Stimulated activated naive B cell treated with anti-CD40 and anti-IgM and Interleukin-4, amounts not matched to agents 10 μg/mL and 1 μg/mL and 100 μg/mL, for 72 hours (primary cell): Measurements from ENCODE around the gene RNU2-1.
"Not testable (repeated sequence)": the region's sequence is repeated elsewhere in the genome, so short reads cannot be mapped to it uniquely, and the experiment has no call there.

Source experiments
- ATAC-seq, 2 donors: fragments of 150-1000 bp; cut with Tn5 transposase; replicated peaks; 2 replicates each; pipeline ENCODE4 v1.10.0; 2021; ENCODE audit warnings: moderate library complexity in 1 of 2
- DNase-seq: peaks from one replicate; pipeline ENCODE4 v3.0.0; 2021
- H3K27ac Mint-ChIP-seq: one replicate; pipeline ENCODE4 v1.8.0; 2022; ENCODE audit warnings: mild to moderate bottlenecking, mixed read lengths
- H3K27me3 Mint-ChIP-seq, 2 donors: one replicate each; pipeline ENCODE4 v1.8.0; 2022; ENCODE audit warnings: mixed read lengths in 2 of 2
- H3K36me3 Mint-ChIP-seq, 2 donors: one replicate each; pipeline ENCODE4 v1.8.0; 2022; ENCODE audit warnings: mixed read lengths in 2 of 2, mild to moderate bottlenecking in 1 of 2
- H3K4me1 Mint-ChIP-seq, 2 donors: one replicate each; pipeline ENCODE4 v1.8.0; 2022; ENCODE audit warnings: mixed read lengths in 2 of 2, mild to moderate bottlenecking in 1 of 2
- H3K4me3 Mint-ChIP-seq, 2 donors: one replicate each; pipeline ENCODE4 v1.8.0; 2022; ENCODE audit warnings: mild to moderate bottlenecking in 2 of 2, mixed read lengths in 2 of 2, moderate library complexity in 1 of 2
- H3K9me3 Mint-ChIP-seq, 2 donors: one replicate each; pipeline ENCODE4 v1.8.0; 2022; ENCODE audit warnings: mixed read lengths in 2 of 2, mild to moderate bottlenecking in 1 of 2

RNU2-1 gene

DNA sequence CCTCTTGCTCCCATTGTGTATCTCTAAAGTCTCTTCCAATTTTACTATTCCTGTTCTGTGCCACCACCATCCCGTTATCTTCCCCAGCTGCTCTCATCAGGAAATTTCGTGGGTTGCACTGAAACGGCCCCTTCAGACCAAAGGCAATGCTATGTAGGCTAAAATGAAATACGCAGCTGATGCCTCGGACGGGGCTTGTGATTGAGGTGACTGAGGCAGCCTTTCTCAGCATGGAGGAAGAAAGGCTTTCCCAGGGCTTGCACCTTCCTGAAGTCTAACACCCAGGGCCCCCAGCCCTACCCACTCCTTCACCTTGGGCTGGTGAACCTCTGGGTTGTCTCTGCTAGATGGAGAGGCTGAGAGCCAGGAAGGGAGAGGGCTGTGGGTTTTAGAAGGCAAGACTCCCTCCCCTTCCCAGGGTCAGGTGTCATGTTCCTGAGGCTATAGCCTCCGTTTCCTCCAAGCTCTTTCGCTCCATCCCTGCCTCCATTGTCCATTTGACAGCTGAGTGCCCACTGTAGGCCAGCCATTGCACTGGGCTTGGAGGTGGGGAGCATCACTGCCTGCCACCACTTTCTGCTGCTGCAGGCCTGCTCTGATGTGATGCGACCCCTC is 13.2 kb downstream of the RNU2-1 start:
- ATAC-seq: no peak
- H3K4me3 Mint-ChIP-seq: no peak overlapping the region
- H3K36me3 Mint-ChIP-seq: peaks cover 40 to 44% of the 10 kb centered on the region in 2 donors
- H3K27me3 Mint-ChIP-seq: no peaks in the 10 kb centered on the region
- H3K9me3 Mint-ChIP-seq: no peaks in the 10 kb centered on the region
- no peak overlapping the region for H3K27ac Mint-ChIP-seq
- peaks cover 18 to 26% of the 10 kb centered on the region in 2 donors for H3K4me1 Mint-ChIP-seq
- DNase-seq: no peak

DNA sequence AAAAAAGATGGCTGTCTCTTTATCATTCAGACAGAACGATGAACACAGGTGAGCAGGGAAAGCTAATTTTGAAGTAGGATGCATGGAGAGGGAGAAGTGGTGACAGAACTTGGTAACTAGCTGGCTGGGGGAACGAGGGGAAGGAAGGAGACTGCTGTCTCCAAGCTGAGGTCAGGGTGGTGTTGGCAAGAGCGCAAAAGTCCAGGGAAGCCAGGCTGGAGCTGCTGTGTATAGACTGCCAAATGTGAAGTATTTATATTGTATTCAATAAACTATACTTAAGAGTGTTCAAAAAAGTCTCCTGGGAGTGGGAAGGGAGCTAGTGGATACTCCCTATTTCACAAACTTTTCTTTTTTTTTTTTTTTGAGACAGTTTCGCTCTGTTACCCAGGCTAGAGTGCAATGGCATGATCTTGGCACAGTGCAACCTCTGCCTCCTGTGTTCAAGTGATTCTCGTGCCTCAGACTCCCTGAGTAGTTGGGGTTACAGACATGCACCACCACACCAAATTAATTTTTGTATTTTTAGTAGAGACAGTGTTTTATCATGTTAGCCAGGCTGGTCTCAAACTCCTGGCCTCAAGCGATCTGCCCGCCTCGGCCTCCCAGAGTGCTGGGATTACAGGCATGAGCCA is 13.9 kb downstream of the RNU2-1 start:
- no peaks in the 10 kb centered on the region for H3K9me3 Mint-ChIP-seq
- DNase-seq: no peak
- ATAC-seq: no peak
- H3K36me3 Mint-ChIP-seq: peaks cover 40 to 47% of the 10 kb centered on the region in 2 donors
- no peaks in the 10 kb centered on the region for H3K27me3 Mint-ChIP-seq
- H3K4me3 Mint-ChIP-seq: no peak overlapping the region
- H3K4me1 Mint-ChIP-seq: peaks cover 18 to 27% of the 10 kb centered on the region in 2 donors
- no peak overlapping the region for H3K27ac Mint-ChIP-seq

DNA sequence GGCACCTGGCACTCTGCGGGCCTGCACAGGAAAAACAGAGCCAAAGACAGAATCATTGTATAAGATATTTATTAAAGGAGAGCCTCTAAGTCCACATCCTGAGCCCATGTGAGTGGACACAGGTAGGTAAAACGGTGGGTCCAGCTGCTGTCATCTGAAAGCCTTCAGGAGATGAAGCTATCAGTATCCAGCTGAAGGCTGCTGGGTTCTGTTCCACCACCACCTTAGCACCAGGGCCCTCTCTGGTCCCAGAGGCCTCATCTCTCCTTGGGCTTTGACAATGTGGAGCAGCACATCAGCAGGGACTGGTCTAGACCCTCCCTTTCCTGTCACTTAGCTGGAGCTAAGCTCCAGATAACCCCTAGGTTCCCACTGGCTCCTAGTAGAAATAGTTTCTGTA is 14.8 kb downstream of the RNU2-1 start:
- no peaks in the 10 kb centered on the region for H3K9me3 Mint-ChIP-seq
- H3K27ac Mint-ChIP-seq: no peak overlapping the region
- H3K4me1 Mint-ChIP-seq: peaks cover 16 to 27% of the 10 kb centered on the region in 2 donors
- H3K27me3 Mint-ChIP-seq: no peaks in the 10 kb centered on the region
- DNase-seq (no peak), ATAC-seq (no peak)
- peaks cover 37 to 44% of the 10 kb centered on the region in 2 donors for H3K36me3 Mint-ChIP-seq
- H3K4me3 Mint-ChIP-seq: no peak overlapping the region

DNA sequence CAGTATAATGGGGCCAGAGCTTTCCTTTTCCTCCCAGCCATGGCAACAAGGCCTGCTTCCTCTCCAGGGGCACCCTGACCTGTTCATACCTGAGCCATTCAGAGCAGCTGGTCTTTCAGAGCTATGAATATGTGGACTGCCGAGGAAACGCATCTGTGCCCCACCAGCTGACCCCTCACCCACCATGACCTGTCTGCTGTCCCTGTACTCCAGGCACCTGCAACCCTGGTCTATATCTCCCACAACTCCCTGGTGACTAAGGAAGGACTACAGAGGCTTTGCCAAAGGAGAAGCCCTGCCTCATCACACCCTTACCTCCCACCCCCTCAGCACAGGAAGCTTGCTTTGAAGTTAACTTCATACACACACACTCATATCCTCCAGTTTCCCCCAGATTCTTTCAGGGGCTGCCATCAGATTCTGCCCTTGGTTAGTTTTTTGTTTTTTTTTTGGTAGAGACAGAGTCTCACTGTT is 16.1 kb downstream of the RNU2-1 start:
- Mint-ChIP-seq H3K4me3 (no peak overlapping the region), H3K27me3 (no peaks in the 10 kb centered on the region), H3K36me3 (peaks cover 34 to 39% of the 10 kb centered on the region in 2 donors), H3K4me1 (peaks cover 27 to 41% of the 10 kb centered on the region in 2 donors), H3K9me3 (no peaks in the 10 kb centered on the region), H3K27ac (peak overlapping the region; percentile 38)
- no peak for DNase-seq
- no peak for ATAC-seq

DNA sequence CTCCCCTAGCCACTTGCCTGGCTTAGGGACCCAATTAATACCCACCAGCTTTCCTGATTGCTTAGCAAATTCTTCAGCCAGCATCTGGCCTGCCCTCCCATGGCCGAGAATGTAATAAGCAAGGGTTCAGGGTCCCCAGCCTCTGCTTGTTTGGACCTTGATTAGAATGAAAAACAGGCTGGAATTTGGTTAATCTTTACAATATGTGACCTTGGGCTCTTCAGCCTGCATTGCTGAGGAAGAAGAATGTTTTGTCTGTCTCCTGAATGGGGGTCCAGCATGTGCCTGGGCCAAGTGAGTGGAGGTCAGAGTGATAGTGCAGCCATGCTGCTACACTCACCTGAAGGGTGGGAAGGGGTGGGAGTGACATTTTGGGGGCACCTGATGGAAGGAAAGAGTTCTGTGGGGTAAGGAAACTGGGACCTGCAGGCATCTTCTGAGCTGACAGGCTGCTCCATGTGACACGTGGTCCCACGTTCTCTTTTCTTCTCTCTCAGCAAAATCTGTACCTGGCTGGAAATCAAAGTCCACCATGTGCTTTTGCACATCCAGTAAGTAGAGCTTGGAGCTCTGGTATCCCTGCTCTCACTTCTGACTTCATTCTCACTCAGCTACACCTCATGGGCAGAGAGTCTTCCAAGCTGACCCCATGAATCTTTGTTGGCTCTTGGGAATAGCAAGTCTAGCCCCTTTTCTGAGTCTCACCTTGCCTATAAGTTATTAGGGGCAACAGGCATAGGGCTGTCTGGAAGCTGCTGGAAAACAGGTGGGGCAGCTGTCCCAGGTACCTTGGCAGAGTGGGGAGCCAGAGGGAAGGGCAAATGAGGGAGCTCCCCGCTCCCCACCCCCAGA is 16.8 kb downstream of the RNU2-1 start:
- H3K4me3 Mint-ChIP-seq: no peak overlapping the region
- no peak overlapping the region for H3K27ac Mint-ChIP-seq

DNA sequence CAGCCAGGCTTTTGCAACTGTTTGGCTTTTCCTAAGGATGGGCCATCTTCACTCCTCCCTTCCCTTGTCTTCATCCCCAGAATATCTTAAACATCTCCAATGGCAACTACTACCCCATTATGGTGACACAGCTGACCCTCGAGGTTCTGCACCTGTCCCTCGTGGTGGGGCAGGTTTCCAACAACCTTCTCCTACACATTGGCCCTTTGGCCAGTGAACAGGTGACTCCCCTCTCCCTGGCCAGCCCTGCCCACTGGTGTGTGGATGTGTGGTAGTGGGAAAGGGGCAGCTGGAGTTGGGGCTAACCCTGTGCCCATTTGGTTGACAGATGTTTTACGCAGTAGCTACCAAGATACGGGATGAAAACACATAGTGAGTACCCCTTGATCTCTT is 17.4 kb downstream of the RNU2-1 start:
- DNase-seq (no peak), ATAC-seq (no peak)
- peaks cover 31 to 39% of the 10 kb centered on the region in 2 donors for H3K36me3 Mint-ChIP-seq
- no peaks in the 10 kb centered on the region for H3K9me3 Mint-ChIP-seq
- H3K27me3 Mint-ChIP-seq: no peaks in the 10 kb centered on the region
- peak overlapping the region; percentile 37 for H3K27ac Mint-ChIP-seq
- peaks cover 32 to 45% of the 10 kb centered on the region in 2 donors for H3K4me1 Mint-ChIP-seq
- no peak overlapping the region for H3K4me3 Mint-ChIP-seq

More for the DNA sequence above, 16.8 kb downstream of the RNU2-1 start:
- Mint-ChIP-seq H3K27me3 (no peaks in the 10 kb centered on the region), H3K4me1 (peaks cover 33 to 47% of the 10 kb centered on the region in 2 donors), H3K36me3 (peaks cover 34 to 39% of the 10 kb centered on the region in 2 donors), H3K9me3 (no peaks in the 10 kb centered on the region)
- no peak for DNase-seq
- ATAC-seq: no peak

DNA sequence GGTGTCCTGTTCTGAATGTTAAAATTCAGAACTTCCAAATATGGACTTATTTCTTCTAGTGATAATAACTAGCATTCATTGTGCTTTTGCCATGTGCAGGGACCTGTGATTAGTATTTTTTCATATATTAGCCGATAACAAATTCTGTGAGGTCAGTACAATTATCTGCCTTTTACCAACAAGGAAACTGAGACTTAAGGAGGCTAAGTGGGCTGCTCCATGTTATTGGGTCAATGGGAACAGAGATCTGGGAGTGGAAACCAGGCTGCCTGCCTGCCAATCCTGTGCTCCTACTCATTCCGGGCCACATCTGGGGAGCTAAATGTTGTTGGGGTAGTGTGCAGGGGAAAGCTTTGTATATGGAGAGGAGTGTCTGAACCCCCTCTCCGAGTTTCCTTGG is 18.4 kb downstream of the RNU2-1 start:
- ATAC-seq: no peak
- Mint-ChIP-seq H3K4me3 (no peak overlapping the region), H3K9me3 (no peaks in the 10 kb centered on the region), H3K27ac (no peak overlapping the region), H3K4me1 (peaks cover 34 to 45% of the 10 kb centered on the region in 2 donors), H3K36me3 (peaks cover 29 to 39% of the 10 kb centered on the region in 2 donors), H3K27me3 (no peaks in the 10 kb centered on the region)
- no peak for DNase-seq

DNA sequence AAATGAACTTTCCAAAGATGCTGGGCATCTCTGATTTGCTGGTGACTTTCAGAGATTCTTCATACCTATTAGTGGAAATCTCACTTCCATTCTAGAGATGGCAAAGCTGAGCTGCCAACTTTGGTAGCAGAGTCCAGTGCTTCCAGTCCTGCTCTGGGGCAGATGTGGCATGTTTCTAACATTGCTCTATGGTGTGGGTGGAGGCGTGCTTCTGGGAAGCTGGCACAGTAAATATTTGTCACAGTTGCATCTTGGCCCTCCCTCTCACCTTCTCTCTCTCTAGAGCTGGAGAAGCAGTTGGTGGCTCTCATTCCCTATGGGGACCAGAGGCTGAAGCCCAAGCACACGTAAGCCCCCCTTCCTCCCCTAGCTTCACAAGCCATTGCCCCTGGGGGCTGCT is 20.2 kb downstream of the RNU2-1 start:
- Mint-ChIP-seq H3K4me3 (peak overlapping the region; percentile 97 to 98), H3K27me3 (no peaks in the 10 kb centered on the region), H3K36me3 (peaks cover 27 to 32% of the 10 kb centered on the region in 2 donors), H3K27ac (no peak overlapping the region), H3K4me1 (peaks cover 35 to 36% of the 10 kb centered on the region in 2 donors), H3K9me3 (no peaks in the 10 kb centered on the region)
- ATAC-seq (no peak), DNase-seq (no peak)

DNA sequence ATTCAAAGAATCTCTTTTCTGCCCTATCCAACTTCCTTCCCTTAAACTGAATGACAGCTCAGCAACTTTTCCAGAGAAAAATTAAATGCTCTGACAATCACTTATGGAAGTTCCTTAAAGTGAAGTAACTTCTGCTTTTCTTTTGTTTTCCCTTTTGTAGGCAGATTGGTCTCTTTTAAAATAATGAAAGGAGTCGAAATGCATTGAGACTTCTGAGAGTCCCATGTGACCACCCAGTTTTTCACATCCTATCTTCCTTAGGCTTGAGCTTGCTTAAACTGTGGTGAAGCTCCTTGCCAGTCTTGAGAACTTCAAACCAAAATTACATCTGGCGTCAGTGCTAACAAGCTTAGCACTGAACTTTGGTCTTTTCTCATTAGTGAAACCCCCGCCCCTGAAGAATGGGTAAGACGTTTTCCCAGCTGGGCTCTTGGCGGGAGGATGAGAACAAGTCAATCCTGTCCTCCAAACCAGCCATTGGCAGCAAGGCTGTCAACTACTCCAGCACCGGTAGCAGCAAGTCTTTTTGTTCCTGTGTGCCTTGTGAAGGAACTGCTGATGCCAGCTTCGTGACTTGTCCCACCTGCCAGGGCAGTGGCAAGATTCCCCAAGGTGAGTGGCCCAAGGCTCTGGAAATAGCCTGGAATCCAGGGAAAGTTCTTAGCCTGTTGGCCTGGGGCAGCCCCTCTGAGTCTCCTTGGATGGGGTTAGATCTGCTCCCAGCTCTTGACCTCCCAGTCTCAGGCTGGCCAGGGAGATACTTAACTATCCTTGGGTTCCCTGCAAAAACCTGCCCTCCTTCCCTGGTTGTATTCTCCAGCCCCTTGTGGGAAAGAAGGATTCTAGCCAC is 20.9 kb downstream of the RNU2-1 start:
- peak overlapping the region; percentile 94 for H3K27ac Mint-ChIP-seq
- no peak for DNase-seq
- peak; percentile 27 to 31 for ATAC-seq
- H3K27me3 Mint-ChIP-seq: no peaks in the 10 kb centered on the region
- no peaks in the 10 kb centered on the region for H3K9me3 Mint-ChIP-seq
- H3K4me1 Mint-ChIP-seq: peaks cover 32 to 36% of the 10 kb centered on the region in 2 donors
- peak overlapping the region; percentile 97 to 98 for H3K4me3 Mint-ChIP-seq
- peaks cover 21 to 34% of the 10 kb centered on the region in 2 donors for H3K36me3 Mint-ChIP-seq

DNA sequence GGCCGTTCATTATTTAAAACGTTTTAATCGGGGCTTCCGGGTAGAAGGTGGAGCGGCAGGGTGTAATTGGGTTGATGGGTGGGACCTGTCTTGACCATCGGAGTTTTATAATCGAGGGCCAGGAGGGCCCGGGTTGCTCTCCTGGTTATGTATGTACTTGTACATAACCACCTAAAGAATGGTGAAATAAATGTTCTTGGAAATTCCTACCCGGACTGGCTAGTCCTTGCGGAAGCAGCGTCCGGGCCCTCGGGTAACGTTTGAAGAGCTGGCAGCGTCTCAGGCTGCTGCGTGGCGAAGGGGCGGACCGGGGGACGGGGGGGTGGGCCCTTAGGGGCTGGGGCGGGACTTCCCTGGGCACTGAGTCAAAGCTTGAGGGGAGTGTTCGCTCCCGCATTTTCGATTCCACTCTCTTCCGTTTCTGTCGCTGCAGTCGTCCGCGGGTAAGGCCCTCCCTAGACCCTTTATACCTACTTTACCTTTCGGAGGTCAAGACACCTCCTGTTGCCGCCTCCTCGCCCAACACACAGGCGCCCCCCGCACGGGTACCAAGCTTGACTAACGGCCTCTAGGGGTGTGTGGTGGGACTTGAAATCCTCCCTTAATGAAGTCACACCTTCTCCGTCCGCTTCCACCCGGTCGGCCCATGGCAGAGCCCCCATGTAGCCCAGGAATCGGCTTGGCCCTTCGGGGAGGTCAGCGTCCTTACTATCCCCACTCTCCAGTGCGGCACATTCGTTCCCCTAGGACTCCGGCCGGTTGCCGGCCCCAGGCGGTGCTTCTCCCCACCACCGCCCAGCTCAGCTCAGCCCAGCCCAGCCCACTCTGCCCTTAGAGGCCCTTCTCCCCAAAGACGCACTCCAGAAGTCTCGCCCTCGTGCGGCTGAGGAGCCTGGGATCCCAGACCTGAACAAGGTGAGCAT is 22.0 kb downstream of the RNU2-1 start, which contains the start of gene TMEM106A:
Gene TMEM106A, plus strand, starts transcription at position 396 of the 923 bp plus-strand sequence. CDS start 1,167 bp downstream, outside the sequence.
- peak within 1 kb of the TSS; percentile 94 for H3K27ac Mint-ChIP-seq
- peak; percentile 63 for DNase-seq
- peak; percentile 89 to 91 for ATAC-seq
- H3K4me1 Mint-ChIP-seq: peaks cover 29 to 36% of the 10 kb centered on the region in 2 donors
- H3K36me3 Mint-ChIP-seq: peaks cover 14 to 31% of the 10 kb centered on the region in 2 donors
- H3K4me3 Mint-ChIP-seq: peak within 1 kb of the TSS; percentile 97 to 98
- no peaks in the 10 kb centered on the region for H3K9me3 Mint-ChIP-seq
- no peaks in the 10 kb centered on the region for H3K27me3 Mint-ChIP-seq

DNA sequence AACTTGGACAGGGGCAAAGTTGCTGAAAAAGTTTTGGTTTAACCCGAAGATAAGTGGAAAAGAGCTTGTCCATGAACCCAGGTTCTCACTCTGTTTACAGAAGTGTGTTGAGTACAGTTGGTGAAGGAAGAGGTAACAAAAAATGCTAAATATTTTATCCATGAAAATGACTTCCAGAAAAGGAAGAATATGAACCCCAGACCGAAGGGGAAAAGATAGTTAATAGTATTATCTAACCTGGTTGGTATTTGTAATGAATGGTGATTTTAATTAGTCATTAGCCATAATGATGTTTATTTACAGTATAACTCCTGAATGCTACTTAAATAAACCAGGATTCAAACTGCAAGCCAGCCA is 22.7 kb downstream of the RNU2-1 start:
- DNase-seq: no peak
- no peak for ATAC-seq
- no peaks in the 10 kb centered on the region for H3K27me3 Mint-ChIP-seq
- H3K36me3 Mint-ChIP-seq: peaks cover 10 to 31% of the 10 kb centered on the region in 2 donors
- peaks cover 29 to 31% of the 10 kb centered on the region in 2 donors for H3K4me1 Mint-ChIP-seq
- peak overlapping the region; percentile 97 to 98 for H3K4me3 Mint-ChIP-seq
- peak overlapping the region; percentile 94 for H3K27ac Mint-ChIP-seq
- no peaks in the 10 kb centered on the region for H3K9me3 Mint-ChIP-seq

DNA sequence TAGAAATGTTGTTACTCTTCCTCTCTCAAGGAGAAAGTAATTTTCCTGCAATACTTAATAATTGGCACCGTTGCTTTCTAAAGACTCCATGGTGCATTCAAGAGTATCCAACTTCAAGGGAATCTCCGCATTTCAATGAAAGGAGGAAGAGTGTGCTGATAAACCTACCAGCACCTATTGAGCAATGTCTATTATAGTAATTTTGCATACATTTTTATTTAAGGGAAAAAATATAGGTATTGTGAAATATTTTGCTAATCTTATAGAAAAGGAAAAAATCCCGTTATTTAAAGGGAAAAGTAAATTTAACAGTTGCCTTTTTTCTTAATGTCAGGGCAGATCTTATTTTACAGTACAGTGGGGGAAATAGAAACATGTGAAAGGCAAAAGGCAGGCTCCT is 23.2 kb downstream of the RNU2-1 start:
- Mint-ChIP-seq H3K4me1 (peaks cover 26% of the 10 kb centered on the region in 2 donors), H3K27ac (peak overlapping the region; percentile 94), H3K27me3 (no peaks in the 10 kb centered on the region), H3K36me3 (peaks cover 11 to 28% of the 10 kb centered on the region in 2 donors), H3K4me3 (peak overlapping the region; percentile 97 to 98), H3K9me3 (no peaks in the 10 kb centered on the region)
- ATAC-seq: no peak
- no peak for DNase-seq

DNA sequence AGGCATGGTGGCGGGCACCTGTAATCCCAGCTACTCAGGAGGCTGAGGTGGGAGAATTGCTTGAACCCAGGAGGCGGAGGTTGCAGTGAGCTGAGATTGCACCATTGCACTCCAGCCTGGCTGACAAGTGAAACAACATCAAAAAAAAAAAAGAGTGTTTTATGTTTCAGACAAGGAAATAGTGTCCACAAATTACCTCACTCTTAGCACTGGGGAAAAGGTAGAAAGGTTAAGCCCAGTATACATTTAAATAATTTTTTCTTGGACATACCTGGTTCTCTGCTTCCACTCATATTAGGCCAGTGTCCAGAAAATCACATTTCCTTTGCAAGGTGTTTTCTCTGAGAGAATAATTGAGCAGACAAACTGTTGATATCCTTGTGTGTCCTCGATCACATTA is 30.8 kb downstream of the RNU2-1 start:
- not testable (repeated sequence) for H3K4me1 Mint-ChIP-seq, H3K9me3 Mint-ChIP-seq, H3K27me3 Mint-ChIP-seq, H3K27ac Mint-ChIP-seq, DNase-seq, H3K4me3 Mint-ChIP-seq, ATAC-seq
- H3K36me3 Mint-ChIP-seq: peaks cover 13 to 51% of the 10 kb centered on the region in 2 donors
